GM13976 (cell line): ENCODE measurements around the gene MZT1.

ENCODE experiments used
- DNase-seq: peaks from one replicate; pipeline ENCODE4 v3.0.0; 2012; ENCODE audit warnings: low spot score
- CTCF ChIP-seq: IDR thresholded peaks from 2 replicates; pipeline ENCODE4 v1.5.1; 2012; ENCODE audit warnings: borderline replicate concordance, mild to moderate bottlenecking; ENCODE audit not compliant: insufficient read depth; ENCODE audit errors: extremely low read depth, missing control alignments, control extremely low read depth
- in situ Hi-C: fragments of 300-500 bp; cut with MboI; formaldehyde crosslinking; loops from one replicate; pipeline ENCODE4 v1.12.0; 2022; ENCODE audit warnings: low sequenced_read_pairs, mixed read lengths, inconsistent platforms; ENCODE audit not compliant: unreplicated experiment

Gene MZT1, protein sequence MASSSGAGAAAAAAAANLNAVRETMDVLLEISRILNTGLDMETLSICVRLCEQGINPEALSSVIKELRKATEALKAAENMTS

DNA sequence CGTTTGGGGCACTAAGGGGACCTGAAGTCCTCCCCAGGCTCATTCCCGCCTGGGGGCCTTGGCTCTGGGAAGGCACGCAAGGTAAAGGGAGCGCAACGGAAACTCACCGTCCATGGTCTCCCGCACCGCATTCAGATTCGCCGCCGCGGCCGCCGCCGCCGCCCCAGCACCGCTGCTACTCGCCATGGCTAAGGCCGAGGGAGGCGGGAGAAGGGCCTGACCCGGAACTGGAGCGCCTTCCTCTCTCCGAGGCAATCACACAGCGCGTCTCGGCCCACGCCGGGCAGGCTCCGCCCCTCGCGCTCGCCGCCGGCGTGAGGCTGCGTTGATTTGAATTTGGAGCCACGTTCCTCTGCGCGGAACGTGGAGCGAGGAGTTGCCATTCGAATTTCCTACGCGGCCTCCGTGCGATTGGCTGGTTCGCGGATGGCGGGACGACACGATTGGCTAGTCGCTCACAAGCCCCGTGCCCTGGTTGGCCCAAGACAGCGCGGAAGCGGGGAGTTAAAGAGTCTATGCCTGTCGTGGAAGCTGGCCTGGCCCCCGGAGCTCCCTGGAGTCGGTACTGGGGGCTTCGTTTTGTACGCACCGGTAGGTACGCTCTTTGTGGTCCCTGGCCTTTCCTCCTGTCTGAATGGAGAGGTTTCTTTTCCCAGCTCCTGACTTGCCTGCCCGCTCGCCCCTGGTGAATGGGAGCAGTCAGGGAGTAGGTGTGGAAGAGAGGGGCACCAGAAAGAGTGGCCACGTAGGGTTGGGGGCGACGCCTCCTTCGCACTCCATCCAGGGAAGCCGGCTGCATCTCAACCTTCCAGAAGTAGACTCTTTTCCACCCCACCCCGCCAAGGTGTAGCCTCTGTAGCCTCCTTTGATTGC is at the start of gene MZT1, which contains the start of gene BORA:
Gene MZT1, minus strand, starts transcription at position 213 of the 873 bp plus-strand sequence. Its CDS starts 27 bp downstream, at position 186.
Gene BORA, plus strand, starts transcription at position 507 of the 873 bp plus-strand sequence. CDS start 1,018 bp downstream, outside the sequence.
- in situ Hi-C loops, result no loop called here
- peak; percentile 94 for DNase-seq
- no peak for TF ChIP-seq CTCF

- no peak for DNase-seq
Observed at GRCh38 chr13:72774019-72774418, 46.6 kb upstream of the MZT1 start.

DNA sequence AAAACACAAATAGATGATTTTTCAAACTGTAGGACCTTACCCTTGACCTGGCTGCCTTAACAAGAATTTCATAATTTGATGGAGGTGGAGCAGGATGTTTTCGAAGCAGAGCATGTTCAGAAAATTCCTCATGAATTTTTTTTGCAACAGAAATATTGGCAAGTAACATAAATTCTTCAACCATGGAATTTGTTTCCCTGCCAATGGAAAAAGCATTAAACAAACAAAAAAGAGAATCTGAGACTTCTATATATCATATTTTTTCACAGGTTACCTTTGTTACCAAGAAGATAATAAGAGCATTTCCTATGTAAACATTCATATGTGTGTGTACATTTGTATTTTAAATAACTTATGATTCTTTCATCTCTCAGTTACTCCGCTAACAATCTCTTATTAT is 36.0 kb upstream of the MZT1 start:
- in situ Hi-C loops, result no loop called here
- no peak for DNase-seq
- no peak for TF ChIP-seq CTCF

More at GRCh38 chr13:72774019-72774418, 46.6 kb upstream of the MZT1 start:
- in situ Hi-C loops, result no loop called here
- TF ChIP-seq CTCF, result no peak

DNA sequence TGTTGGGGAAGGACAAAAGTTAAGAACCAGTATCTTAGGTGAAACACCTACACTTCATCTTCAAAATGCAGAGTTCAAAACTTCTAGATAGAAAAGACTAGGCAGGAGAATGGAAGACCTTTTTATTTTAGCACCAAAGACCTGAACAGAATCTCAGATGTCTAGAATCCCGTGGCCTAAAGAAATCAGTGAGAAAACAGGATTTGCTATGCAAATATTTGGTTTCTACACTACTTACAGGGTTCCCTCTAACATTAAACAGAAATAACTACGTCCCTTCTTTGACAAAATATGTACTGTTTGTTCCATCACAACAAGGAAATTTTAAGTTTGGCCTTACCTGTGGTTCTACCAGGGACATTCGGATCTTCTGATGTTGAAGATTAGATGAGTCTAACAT is 32.8 kb upstream of the MZT1 start:
- in situ Hi-C loops, result no loop called here
- TF ChIP-seq CTCF, result no peak
- no peak for DNase-seq

- TF ChIP-seq CTCF, result no peak
- DNase-seq, result no peak
- in situ Hi-C loops, result no loop called here
Observed at GRCh38 chr13:72757792-72758535, 30.5 kb upstream of the MZT1 start.

DNA sequence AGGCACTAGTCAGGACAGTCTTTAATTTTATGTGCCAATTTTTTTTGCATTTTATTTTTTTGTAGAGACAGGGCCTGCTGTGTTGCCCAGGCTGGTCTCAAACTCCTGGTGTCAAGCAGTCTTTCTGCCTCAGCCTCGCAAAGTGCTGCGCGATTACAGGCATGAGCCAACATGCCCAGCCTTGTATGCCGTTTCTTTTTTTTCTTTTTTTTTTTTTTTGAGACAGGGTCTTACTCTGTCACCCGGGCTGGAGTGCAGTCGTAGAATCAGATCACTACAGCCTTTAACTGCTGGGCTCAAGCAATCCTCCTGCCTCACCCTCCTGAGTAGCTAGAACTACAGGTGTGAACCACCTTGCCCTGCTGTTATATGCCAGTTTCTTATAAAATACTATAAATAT is 26.7 kb upstream of the MZT1 start:
- in situ Hi-C loops, result no loop called here
- no peak for DNase-seq
- no peak for TF ChIP-seq CTCF
